Gastroesophageal sphincter (tissue), 4 donors: Measurements from ENCODE around the gene SCARB1. TPM values are rescaled to one million over a fixed set of nuclear protein-coding genes. Genes with fewer than 3 reads are reported as not detected.

Experiments used
- ATAC-seq: fragments of 150-250 bp; one replicate; pipeline ENCODE4 v1.9.1; 2016; ENCODE audit warnings: mild to moderate bottlenecking, moderate library complexity
- H3K27ac ChIP-seq, 4 donors: fragments of 200-600 bp; sonication (generic) in 3 of 4; 1 replicate in 3 of 4; 2 replicates in 1 of 4; pipeline ENCODE4 v1.5.1; 2016 to 2019
- H3K27me3 ChIP-seq: fragments of 200-600 bp; sonication (generic); one replicate; pipeline ENCODE4 v1.5.1; 2019
- H3K36me3 ChIP-seq, 2 donors: fragments of 200-600 bp; sonication (generic); one replicate each; pipeline ENCODE4 v1.5.1; 2019; ENCODE audit warnings: control low read depth in 1 of 2
- H3K4me1 ChIP-seq, 3 donors: fragments of 200-600 bp; sonication (generic); 1 replicate in 2 of 3; 2 replicates in 1 of 3; pipeline ENCODE4 v1.5.1; 2016 to 2019; ENCODE audit warnings: control low read depth in 2 of 3
- H3K4me3 ChIP-seq, 2 donors: fragments of 200-600 bp; sonication (generic); one replicate each; pipeline ENCODE4 v1.5.1; 2019; ENCODE audit warnings: mild to moderate bottlenecking in 1 of 2, moderate library complexity in 1 of 2
- H3K9me3 ChIP-seq, 3 donors: fragments of 200-600 bp; sonication (generic); one replicate each; pipeline ENCODE4 v1.5.1; 2017 to 2019; ENCODE audit warnings: control low read depth in 2 of 3
- EP300 ChIP-seq: sonication (generic); formaldehyde crosslinking; IDR thresholded peaks from one replicate; pipeline ENCODE4 v1.6.1; 2017; ENCODE audit warnings: antibody characterized with exemption, mild to moderate bottlenecking
- POLR2A ChIP-seq, 2 donors: fragments of 450-650 bp; IDR thresholded peaks; one replicate each; pipeline ENCODE4 v1.6.1; 2017; ENCODE audit warnings: antibody characterized with exemption in 2 of 2, mild to moderate bottlenecking in 2 of 2, moderate library complexity in 1 of 2
- POLR2AphosphoS5 ChIP-seq: sonication (generic); formaldehyde crosslinking; IDR thresholded peaks from one replicate; pipeline ENCODE4 v1.6.1; 2017; ENCODE audit warnings: antibody characterized with exemption
- WGBS, 2 donors: methylation state at CpG; one replicate each; pipeline ENCODE4 v1.1.5; 2018; ENCODE audit warnings: low coverage in 1 of 2; 5-methylcytosine and 5-hydroxymethylcytosine counted together
- total RNA-seq, 4 donors: library from RNA; depleted of rRNA; stranded (reverse); fragments of >200 nt; gene quantifications; one replicate each; pipeline ENCODE4 v1.1.0, GENCODE V29; 2016
- TF ChIP-seq, protein P1 (sequence below), 4 experiments: fragments of 200-600 bp in 2 of 4; fragments of 450-650 bp in 2 of 4; sonication (generic) in 1 of 4; IDR thresholded peaks; one replicate each; pipeline ENCODE4 v1.5.1; 2017 to 2019; ENCODE audit warnings: antibody characterized with exemption in 4 of 4, mild to moderate bottlenecking in 2 of 4, moderate library complexity in 2 of 4

The SCARB1 gene
- total RNA-seq, 4 donors from 2014 or later = 6.8 to 13.9 (median 11.5) TPM

GRCh38 chr12:124762791-124763593 is 100.7 kb downstream of the SCARB1 start:
- Histone ChIP-seq H3K9me3 (peaks cover 0 to 10% (median 0%) of the 10 kb centered on the region in 3 donors), H3K4me1 (peaks cover 6 to 94% (median 39%) of the 10 kb centered on the region in 3 donors), H3K27ac (peak overlapping the region in 3 of 4 donors; percentile 85 to 88 (median 85)), H3K36me3 (no peaks in the 10 kb centered on the region), H3K27me3 (no peaks in the 10 kb centered on the region), H3K4me3 (no peak overlapping the region)
- 69 to 87% methylated on average over 6 to 12 of the region's 13 CpGs for WGBS, 2 donors
- ATAC-seq = no peak
- TF ChIP-seq, protein P1, sequence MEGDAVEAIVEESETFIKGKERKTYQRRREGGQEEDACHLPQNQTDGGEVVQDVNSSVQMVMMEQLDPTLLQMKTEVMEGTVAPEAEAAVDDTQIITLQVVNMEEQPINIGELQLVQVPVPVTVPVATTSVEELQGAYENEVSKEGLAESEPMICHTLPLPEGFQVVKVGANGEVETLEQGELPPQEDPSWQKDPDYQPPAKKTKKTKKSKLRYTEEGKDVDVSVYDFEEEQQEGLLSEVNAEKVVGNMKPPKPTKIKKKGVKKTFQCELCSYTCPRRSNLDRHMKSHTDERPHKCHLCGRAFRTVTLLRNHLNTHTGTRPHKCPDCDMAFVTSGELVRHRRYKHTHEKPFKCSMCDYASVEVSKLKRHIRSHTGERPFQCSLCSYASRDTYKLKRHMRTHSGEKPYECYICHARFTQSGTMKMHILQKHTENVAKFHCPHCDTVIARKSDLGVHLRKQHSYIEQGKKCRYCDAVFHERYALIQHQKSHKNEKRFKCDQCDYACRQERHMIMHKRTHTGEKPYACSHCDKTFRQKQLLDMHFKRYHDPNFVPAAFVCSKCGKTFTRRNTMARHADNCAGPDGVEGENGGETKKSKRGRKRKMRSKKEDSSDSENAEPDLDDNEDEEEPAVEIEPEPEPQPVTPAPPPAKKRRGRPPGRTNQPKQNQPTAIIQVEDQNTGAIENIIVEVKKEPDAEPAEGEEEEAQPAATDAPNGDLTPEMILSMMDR (IDR thresholded peaks at IDR 0.05) = no peak
- no peak for TF ChIP-seq EP300
- no peak for TF ChIP-seq POLR2AphosphoS5
- no peak for TF ChIP-seq POLR2A (IDR thresholded peaks at IDR 0.05)

GRCh38 chr12:124762384-124762783 is 101.3 kb downstream of the SCARB1 start:
- 95% methylated on average over 3 of the region's 8 CpGs; no CpG with 5 or more reads in 1 of the 2 donors for WGBS, 2 donors
- peaks cover 0 to 10% (median 0%) of the 10 kb centered on the region in 3 donors for H3K9me3 ChIP-seq
- H3K4me3 ChIP-seq = no peak overlapping the region
- H3K27me3 ChIP-seq = no peaks in the 10 kb centered on the region
- TF ChIP-seq EP300 = no peak
- no peak for TF ChIP-seq POLR2AphosphoS5
- TF ChIP-seq POLR2A (IDR thresholded peaks at IDR 0.05) = no peak
- TF ChIP-seq, protein P1 (IDR thresholded peaks at IDR 0.05) = no peak
- peaks cover 6 to 91% (median 39%) of the 10 kb centered on the region in 3 donors for H3K4me1 ChIP-seq
- no peak for ATAC-seq
- no peaks in the 10 kb centered on the region for H3K36me3 ChIP-seq
- H3K27ac ChIP-seq = peak overlapping the region in 3 of 4 donors; percentile 68 to 88 (median 85)

DNA sequence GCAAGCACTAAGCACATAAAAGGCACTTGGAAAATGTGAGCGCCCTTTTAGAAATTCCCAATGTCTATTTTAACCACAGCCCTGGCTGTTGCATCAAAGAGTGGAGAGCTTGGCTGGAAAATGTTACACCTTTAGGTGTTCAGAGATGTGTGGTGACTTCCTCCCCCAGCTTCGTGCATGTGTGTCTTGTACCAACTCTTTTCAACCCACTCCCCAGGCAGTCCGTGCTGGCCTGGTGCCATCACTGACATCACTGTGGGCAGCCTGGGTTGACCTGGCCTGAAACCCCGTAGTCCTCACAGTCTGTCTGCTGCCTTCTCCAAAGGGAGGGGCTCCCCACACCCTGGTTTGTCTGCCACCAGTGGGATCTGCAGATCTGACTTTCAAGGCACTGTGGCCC is 101.8 kb downstream of the SCARB1 start:
- no peaks in the 10 kb centered on the region for H3K36me3 ChIP-seq
- peaks cover 6 to 86% (median 35%) of the 10 kb centered on the region in 3 donors for H3K4me1 ChIP-seq
- H3K9me3 ChIP-seq = peaks cover 0 to 10% (median 0%) of the 10 kb centered on the region in 3 donors
- peak; percentile 8 for ATAC-seq
- 9 to 50% methylated on average over 1 to 4 of the region's 4 CpGs for WGBS, 2 donors
- no peak overlapping the region for H3K4me3 ChIP-seq
- no peaks in the 10 kb centered on the region for H3K27me3 ChIP-seq
- TF ChIP-seq POLR2AphosphoS5 (peak; percentile 7), EP300 (no peak)
- TF ChIP-seq, protein P1 (IDR thresholded peaks at IDR 0.05) = no peak
- peak overlapping the region in 3 of 4 donors; percentile 68 to 88 (median 85) for H3K27ac ChIP-seq

- H3K36me3 ChIP-seq = no peaks in the 10 kb centered on the region
- H3K4me3 ChIP-seq = no peak overlapping the region
- H3K9me3 ChIP-seq = peaks cover 0 to 10% (median 0%) of the 10 kb centered on the region in 3 donors
- TF ChIP-seq, protein P1 (IDR thresholded peaks at IDR 0.05) = no peak
- TF ChIP-seq POLR2A (IDR thresholded peaks at IDR 0.05) (no peak), POLR2AphosphoS5 (no peak), EP300 (no peak)
- no peak for ATAC-seq
- no peaks in the 10 kb centered on the region for H3K27me3 ChIP-seq
- peaks cover 7 to 84% (median 27%) of the 10 kb centered on the region in 3 donors for H3K4me1 ChIP-seq
- WGBS, 2 donors = 95% methylated on average over 5 of the region's 7 CpGs; no CpG with 5 or more reads in 1 of the 2 donors
- peak overlapping the region in 2 of 4 donors; percentile 85 to 88 for H3K27ac ChIP-seq
Measured at GRCh38 chr12:124761056-124761455, 102.6 kb downstream of the SCARB1 start.
